GM04503 (cell line): Measurements from ENCODE around the gene COG6.

Source experiments
- DNase-seq: peaks from one replicate; pipeline ENCODE4 v3.0.0-alpha.2; 2012; ENCODE audit warnings: low read depth

The COG6 gene

DNA sequence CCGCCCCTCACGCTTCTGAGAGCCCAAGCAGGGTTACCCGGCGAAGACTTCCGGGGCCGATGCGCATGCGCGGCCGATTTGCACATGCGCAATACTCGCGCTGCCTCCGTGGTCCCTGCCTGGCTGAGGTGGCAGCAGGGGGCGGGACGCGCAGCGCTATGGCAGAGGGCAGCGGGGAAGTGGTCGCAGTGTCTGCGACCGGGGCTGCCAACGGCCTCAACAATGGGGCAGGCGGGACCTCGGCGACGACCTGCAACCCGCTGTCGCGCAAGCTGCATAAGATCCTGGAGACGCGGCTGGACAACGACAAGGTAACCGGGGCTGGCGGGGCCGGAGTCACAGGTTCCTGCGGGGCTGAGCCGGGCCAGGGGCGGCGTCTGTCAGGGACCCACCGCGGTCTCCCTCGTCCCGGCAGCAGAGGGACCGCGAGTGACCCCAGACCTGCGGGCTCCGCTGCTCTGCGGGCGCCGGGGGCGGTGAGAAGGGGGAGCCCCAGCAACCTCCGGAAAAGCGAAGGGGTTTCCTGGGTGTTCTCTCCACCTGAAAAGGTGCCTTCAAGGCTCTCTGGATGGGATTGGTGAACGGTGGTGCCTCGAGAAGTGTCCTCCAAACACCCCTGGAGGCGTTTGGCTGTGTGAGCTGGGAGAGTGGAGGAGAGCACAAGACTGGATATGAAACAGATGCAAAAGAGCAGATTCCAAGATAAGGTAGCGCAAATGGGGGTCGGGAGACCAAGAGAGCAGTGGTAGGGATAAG, at the start of gene COG6:
TSS of gene COG6 (plus strand) at position 94 of the 756 bp plus-strand sequence. CDS start at position 159, 65 bp downstream.
- peak; percentile 21 for DNase-seq

DNA sequence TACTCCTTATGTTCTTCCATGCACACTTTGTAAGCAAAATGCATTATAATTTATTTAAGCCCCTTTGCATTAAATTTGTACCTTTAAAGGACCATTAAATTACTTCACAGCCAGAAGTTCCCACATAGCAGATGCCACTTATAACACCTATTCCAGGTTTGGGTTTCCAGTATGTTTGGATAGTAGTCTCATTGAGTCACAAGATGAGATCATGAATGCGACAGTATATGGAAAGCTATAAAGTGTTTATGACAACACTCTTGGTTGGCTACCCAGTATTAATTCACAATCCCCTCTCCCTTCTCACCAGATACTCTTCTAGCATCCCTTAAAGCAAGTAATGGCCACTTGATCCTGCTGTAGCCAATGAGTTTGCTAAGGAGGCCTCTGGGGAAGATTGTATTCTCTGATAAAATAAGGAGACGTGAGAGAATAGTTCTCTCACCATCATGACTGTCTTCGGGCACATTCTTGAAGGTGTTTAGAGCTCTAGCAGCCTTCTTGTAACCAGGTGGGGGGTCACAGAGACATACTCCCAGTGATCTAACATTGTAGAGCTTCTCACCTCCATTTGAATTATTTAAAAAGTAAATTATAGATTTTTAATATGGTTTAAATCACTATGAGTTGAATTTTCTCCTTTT, 49.7 kb upstream of the COG6 start:
- DNase-seq: no peak

DNA sequence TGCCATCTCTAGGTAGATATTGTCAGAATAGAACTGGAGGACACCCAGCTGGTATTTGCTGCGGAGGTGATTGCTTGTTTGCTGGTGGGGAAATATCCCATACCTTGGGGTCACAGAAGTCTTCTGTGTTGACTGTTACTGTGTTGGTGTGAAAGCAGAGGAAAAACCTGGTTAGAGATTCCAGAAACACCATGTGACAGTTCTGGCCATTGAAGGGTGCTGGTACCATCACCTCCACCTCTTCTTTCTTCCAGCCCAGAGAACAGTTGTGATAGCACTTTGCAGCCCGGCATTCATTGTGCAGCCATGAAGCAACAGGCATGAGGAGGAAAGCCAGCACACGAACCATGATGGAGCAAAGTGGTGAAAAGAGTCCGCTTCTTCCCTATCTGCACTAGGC, 47.6 kb upstream of the COG6 start:
- DNase-seq: no peak

DNA sequence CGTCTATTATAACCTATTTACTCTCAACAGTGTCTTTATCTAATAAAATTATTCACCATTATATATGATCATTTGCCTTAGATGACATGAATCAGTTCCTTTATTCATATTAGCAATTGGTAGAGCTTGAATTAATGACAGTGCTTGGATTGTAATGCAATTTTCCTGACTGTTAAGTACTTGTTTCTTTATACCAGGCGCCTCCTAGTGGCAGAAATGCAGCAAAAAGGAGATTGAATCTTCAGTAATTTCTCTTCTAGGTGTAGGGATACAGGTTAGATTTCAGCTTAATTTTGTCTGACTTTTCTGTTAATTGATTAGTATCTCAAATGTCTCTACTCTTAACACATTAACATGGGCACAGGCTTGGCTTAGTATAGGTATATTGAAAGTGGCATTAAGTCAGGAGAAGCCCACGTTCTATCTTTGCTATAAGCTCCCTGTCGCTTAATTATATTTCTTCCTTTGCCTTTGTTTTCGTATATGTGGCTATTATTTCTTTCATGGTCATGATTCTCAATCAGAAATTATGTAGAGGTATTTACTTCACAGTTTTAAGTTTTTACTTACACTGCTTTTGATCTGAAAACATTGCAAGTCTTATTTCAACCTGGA, 43.3 kb upstream of the COG6 start:
- no peak for DNase-seq

DNA sequence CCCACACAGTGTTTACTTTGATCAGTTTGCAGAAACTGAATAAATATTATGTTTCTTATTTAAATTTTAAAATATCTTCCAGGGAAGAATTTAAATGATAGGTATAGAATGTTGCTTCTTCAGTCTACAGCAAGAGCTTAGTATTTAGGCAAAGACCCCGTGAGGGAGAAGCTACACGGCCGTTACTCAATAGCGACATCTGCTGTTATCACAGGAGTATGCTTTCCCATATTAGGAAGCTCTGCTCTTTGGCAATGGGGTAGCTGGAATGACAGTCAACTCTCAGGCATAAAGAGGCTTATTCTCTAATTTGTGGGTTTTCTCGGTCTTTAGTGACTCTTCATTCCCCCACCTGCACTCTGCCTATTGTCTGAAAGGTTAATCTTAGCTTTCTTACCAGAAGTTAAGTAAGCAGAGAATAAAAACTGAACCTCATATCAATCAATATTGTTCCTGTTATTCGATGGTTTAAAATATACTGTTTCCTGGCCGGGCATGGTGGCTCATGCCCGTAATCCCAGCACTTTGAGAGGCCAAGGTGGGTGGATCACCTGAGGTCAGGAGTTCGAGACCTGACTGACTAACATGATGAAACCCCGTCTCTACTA, 39.3 kb upstream of the COG6 start:
- DNase-seq: no peak

DNA sequence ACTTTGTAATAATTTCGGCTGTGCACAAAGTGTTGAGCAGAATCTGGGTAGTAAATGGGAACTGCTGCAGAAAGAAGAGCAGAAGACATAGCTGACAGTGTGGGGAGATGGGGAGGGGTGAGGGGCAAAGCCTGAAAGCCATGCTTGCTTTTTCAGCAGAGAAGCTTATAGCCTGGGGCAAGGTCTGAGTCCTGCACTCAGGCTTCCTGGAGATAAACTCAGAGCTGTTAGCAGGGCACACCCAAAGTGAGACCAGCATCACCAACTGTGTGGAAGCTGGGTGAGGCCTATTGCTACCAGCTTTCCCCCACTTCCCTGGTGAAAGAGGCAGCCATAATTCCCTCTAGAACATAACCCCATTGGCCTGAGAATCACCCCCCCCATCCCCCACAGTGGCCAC, 36.9 kb upstream of the COG6 start:
- no peak for DNase-seq

DNA sequence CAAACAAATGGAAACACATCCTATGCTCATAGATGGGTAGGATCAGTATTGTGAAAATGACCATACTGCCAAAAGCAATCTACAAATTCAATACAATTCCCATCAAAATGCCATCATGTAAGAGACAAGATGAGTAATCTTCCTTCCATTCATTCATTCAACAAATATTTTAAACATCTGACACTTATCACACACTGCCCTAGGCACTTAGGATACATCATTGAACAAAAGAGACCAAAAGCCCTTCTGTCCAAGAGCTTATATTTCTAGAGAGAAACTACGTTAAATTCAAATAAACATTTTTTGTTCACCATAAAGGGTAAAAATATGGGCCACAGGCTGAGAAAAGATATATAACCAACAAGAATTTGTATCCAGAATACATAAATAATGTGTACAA, 32.0 kb upstream of the COG6 start:
- no peak for DNase-seq

DNA sequence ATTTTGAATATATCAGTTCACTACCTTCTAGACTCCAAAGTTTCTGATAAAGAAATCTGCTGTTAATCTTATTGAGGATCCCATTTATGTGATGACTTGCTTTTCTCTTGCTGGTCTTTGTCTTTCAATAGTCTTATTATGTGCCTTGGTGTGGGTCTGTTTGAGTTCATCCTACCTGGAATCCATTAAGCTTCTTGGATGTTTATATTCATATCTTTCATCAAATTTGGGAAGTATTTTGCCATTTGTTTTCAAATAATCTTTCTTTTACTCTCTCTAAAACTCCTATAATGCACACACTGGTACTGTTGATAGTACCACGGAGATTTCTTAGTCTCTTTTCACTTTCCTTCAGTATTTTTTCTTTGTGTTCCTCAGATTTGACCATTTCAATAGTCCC, 24.2 kb upstream of the COG6 start:
- DNase-seq: no peak

DNA sequence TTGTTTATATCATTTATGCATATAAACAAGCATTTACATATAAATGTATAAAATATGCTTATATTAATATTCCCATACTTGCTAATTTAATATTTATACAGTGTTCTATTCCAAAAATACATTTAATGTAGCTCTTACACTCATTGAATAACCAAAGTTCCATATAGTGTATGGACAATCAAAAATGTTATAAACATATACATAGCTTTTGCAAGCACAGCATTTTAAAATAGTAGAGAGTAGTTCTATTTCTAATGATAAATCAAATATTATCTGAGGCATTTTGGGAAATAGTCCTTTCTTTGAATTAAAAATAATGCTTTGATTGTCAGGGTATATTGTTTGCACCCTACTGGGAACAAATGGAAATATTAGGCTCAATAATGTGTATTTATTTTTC, 22.5 kb upstream of the COG6 start:
- DNase-seq: no peak

DNA sequence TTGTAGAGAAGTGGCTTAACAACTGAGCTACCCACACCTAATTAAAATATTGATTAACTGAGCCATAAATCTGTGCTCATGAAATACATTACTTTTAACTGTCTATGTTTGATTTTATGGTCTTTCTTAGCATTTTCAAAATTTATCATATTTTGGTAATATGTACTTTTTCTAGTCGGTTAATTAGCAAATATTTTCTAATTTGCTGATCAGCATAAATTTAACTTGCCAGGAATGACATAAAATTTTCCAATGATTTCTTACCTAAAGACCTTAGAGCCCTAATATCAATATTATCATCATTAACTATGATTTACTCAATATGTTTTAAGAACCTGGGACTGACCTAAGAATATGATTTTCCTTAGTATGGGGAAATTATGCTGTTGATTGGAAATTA, 19.9 kb upstream of the COG6 start:
- DNase-seq: no peak

DNA sequence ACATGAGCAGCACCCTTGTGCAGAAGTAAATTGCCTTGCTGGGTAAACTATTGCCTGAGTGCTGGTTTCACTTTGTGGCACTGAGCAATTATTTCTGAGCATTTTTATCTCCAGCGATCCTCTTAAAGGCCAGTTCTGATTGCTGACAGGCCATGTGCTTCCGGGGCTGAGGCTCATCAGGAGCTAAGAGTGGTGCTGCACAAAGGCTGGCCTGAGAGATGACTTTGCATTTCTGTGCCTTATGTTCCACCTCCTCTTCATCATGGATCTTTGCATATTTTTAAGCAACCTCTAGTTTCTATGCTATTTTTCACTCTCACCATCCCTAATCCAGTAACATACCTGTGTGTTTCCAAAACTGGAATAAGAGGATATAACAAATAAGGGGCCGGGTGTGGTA, 17.6 kb upstream of the COG6 start:
- DNase-seq: no peak

DNA sequence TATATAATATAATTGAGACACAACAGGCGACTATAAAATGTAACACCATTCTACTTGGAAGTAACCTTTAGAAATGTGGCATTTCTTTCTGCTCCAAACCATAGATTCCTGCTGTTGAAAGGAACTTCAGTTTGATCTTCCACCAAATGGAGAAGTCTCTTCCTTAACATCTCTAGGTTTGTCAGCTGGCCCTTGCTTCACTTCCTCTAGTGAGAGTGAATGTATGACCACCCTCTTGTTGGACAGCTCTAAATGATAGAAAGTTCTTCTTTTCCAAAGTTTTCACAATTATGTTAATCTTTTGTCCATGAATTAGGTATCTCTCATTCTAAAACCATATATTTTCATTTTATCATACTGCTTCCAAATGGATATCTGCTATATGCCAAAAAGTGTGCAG, 13.8 kb upstream of the COG6 start:
- DNase-seq: no peak

DNA sequence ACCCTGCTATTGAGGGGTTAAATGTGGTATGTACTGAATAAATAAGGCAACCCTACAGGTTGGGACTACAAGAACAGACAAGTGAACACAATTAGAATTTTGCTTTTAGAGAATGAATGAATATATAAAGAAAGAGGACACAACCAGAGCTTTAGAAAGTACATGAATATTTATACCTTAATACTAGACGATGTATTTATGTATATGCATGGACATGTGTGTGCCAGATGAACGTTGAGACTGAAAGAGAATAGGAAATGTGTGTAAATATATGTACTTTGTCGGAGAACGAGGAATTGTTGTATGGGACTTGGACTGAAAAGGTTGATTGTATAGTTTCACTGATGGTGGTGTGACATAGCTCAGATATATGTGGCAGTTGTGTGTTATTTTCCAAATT, 9.3 kb upstream of the COG6 start:
- DNase-seq: no peak

DNA sequence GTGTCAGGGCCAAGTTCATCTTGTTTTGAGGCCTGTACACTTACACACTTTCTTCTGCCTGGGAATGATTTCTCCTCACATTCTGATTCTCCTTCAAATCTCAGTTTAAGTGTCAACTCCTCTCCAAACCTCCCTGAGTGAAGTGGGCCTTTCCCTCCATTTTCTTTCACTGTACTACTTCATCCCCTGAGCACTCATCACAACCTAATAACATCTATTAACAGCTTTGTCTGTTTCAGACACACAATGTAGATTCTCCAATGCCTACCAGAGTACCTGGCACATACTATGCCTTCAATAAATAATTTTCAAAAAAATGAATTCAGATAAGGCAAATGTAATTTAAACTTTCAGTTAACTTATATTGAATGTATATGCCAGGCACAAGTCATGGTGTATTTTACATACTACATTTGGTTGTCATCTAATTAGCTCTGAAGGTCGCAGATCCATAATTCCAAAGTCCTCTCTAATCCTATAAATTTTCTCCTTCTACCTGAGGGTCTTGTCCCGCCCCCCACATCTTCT, 357 bp upstream of the COG6 start:
- no peak for DNase-seq

DNA sequence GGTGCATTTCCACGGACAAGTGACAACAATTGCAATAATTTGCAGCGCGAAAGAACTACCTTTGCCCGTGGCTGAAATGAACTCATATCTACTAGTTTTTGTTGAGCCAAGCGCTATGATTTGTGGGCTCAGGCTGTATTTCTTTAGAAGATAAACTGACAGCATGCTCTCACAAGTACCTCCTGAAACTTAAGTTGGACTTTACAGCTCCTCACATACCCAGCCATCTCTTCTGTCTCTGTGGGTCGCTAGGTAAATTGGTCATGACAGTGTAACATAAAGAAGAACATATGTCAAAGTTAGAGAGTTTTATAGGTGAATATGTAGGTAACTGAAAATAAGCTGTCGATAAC, 839 bp downstream of the COG6 start:
- DNase-seq: no peak

DNA sequence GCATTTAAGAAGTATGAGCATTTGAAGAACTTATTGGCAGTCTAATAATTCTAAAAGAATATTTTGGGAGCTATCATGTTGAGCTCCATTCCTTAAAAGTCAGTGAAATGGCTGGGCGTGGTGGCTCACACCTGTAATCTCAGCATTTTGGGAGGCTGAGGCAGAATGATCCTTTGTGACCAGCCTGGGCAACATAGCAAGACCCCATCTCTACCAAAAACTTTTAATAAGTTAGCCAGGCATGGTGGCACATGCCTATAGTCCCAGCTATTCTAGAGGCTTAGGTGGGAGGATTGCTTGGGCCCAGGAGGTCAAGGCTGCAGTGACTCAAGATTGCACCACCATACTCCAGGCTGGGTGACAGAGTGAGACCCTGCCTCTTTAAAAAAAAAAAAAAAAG, 8.0 kb downstream of the COG6 start:
- DNase-seq: no peak

DNA sequence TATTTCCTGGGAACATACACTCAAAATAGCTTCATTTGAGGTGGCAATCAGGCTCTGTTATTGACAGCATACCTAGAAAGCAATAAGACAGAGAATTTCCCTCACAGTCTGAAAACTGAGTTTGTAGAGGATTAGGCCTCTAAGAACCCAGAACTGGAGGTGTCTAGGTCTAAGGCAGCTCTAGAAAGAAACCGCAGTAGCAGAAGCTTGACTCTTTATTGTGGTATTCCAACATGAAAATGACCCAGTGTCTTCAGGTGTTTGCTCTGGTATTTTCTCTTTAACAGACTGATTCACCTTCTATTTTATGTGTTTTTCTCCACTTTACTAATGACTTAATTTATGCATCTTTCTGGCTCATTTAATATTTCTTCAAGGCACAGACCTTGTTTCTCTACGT, 8.5 kb downstream of the COG6 start:
- no peak for DNase-seq

DNA sequence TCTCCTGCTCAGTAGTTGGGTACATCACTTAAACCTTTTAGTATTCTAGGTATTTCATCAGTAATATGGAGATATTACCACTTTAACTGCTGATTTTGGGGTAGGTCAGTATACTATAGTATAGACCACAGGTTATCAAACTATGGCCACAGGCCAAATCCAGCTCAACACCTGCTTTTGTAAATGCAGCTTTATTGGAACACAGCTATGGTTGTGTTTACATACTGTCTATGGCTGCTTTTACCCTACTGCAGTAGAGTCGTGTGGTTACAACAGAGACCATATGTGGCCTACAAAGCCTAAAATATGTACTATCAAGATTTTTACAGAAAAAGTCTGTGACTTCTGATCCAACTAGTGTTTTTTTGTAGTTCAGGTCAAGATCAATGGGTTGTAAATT, 10.3 kb downstream of the COG6 start:
- no peak for DNase-seq

DNA sequence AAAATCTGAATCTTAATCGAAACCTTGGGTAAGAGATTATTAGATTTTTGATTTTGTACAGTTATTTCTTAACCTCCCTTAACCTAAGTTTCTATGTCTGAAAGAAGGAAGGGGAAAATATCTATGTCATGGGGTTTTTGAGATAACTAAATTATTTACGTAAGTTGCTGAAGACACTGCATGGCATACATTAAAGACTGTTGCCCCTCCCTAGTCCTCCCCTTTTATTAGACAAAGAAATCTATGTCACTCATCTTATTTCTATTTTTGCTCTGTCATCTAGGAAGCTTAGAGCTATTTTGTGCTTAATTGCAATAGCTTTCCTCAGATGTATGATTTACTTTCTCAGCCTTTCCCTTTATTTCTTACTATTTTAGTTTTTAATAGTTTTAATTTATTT, 15.0 kb downstream of the COG6 start:
- DNase-seq: no peak

DNA sequence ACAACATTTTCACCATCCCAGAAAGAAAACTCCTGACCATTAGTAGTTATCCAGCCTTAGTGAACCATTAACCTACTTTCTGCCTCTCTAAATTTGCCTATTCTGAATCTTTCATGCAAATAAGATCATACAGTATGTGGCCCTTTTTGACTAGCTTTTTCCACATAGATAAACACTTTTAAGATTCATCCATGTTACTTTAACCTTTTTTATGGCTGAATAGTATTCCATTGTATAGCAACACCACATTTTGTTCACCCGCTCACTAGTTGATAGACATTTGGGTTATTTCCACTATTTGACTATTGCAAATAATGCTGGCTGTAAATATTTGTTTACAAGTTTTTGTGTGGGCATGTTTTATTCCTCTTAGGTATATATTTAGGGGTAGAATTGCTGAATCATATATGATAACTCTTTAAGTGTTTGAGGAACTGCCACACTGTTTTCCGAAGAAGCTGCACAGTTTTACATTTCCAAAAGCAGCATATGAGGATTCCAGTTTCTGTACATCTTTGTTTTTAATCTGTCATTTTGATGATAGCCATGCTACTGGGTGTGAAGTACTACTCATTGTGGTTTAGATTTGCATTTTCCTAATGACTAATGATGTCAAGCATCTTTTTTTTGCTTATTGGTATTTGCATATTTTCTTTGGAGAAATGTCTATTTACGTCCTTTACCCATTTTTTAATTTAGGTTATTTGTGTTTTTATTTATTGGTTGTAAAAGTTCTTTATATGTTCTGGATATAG, 17.1 kb downstream of the COG6 start:
- DNase-seq: no peak

DNA sequence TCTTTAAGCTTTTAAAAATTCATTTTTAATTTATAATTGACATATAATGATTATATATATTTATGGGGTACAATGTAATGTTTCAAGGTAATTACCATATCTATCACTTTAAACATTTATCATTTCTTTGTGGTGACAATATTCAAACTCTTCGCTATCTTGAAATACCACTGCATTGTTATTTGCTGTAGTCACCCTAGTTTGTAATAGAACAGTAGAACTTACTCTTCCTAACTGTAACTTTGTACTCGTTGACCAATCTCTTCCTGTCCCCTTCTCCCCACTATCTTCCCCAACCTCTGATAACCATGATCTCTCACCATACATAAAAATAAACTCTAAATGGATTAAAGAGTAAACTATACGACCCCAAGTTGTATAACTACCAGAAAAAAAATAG, 20.4 kb downstream of the COG6 start:
- no peak for DNase-seq

DNA sequence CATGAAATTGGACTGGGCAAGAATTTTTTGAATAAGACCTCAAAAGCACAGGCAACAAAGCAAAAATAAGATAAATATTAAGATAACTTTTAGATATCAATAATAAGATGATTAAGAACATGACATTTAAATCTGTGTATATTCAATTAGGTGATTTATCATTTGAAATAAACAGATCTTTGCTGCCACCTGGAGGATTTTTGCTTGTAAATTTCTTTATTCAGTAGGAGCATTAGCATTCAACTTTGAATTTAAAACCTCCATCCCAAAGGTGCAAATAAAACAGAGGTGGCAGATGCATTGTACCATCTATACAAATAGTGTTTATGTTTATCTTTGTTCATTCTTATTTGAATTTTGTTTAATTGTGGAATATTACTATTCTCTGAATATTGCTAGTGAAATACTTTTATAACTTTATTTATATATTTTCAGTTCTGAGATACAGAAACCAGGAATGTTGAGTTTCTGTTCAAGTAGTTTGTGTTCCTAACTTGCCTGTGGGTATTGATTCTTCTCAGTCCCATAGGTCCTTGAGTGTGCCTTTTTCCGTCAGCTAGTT, 20.9 kb downstream of the COG6 start:
- no peak for DNase-seq
